Stomach (tissue), 9 donors: ENCODE data around the gene MYO9A. TPM values are rescaled to one million over a fixed set of nuclear protein-coding genes. Genes with fewer than 3 reads are reported as not detected.

Experiments used
- DNase-seq, 2 donors: peaks; one replicate each; pipeline versions ENCODE4 v3.0.0 to v3.0.0-alpha.2; 2013 to 2019
- H3K27ac ChIP-seq, 5 donors: fragments of 200-600 bp in 4 of 5; sonication (generic) in 4 of 5; one replicate each; pipeline ENCODE4 v1.5.1; 2013 to 2019; ENCODE audit warnings: mild to moderate bottlenecking in 1 of 5, moderate library complexity in 1 of 5
- H3K27me3 ChIP-seq, 3 donors: fragments of 200-600 bp; sonication (generic); one replicate each; pipeline ENCODE4 v1.5.1; 2017 to 2019; ENCODE audit warnings: mixed run types in 1 of 3
- H3K36me3 ChIP-seq, 4 donors: fragments of 200-600 bp; sonication (generic); 1 replicate in 3 of 4; 2 replicates in 1 of 4; pipeline ENCODE4 v1.5.1; 2016 to 2019
- H3K4me1 ChIP-seq, 4 donors: fragments of 200-600 bp; sonication (generic); one replicate each; pipeline ENCODE4 v1.5.1; 2016 to 2019
- H3K4me3 ChIP-seq, 4 donors: fragments of 200-600 bp; sonication (generic) in 3 of 4; one replicate each; pipeline ENCODE4 v1.5.1; 2016 to 2019; ENCODE audit warnings: mild to moderate bottlenecking in 1 of 4
- H3K9me3 ChIP-seq, 4 donors: fragments of 200-600 bp; sonication (generic); one replicate each; pipeline ENCODE4 v1.5.1; 2016 to 2019
- EP300 ChIP-seq: sonication (generic); formaldehyde crosslinking; IDR thresholded peaks from one replicate; pipeline ENCODE4 v1.6.1; 2017; ENCODE audit warnings: antibody characterized with exemption
- POLR2A ChIP-seq, 4 donors: fragments of 450-650 bp; IDR thresholded peaks; one replicate each; pipeline ENCODE4 v1.6.1; 2016; ENCODE audit warnings: antibody characterized with exemption in 4 of 4, control low read depth in 2 of 4, mild to moderate bottlenecking in 1 of 4, moderate library complexity in 1 of 4
- POLR2AphosphoS5 ChIP-seq, 3 donors: sonication (generic); formaldehyde crosslinking; IDR thresholded peaks; one replicate each; pipeline ENCODE4 v1.6.1; 2016; ENCODE audit warnings: antibody characterized with exemption in 3 of 3
- WGBS, 5 donors: extraction: QIAGEN DNeasy Blood & Tissue Kit in 3 of 5; methylation state at CpG; one replicate each; pipeline versions ENCODE4 v1.1.5 to v1.1.7; 2013 to 2018; 5-methylcytosine and 5-hydroxymethylcytosine counted together
- intact Hi-C: fragments of 100-400 bp; cut with DNase I; formaldehyde crosslinking; loops from one replicate; pipeline ENCODE4 v1.15.1; 2023; ENCODE audit warnings: low total_unique reads
- polyA plus RNA-seq, 3 donors: library from polyadenylated mRNA; stranded (reverse); fragments of 200-250 nt; gene quantifications; one replicate each; pipeline ENCODE4 v1.2.3, GENCODE V29; 2013
- total RNA-seq, 5 donors: library from RNA; depleted of rRNA; stranded (reverse); fragments of >200 nt; gene quantifications; one replicate each; pipeline versions ENCODE4 v1.1.0 to v1.2.3, GENCODE V29; 2014 to 2016
- TF ChIP-seq, protein P1 (sequence below), 7 experiments: fragments of 450-650 bp in 4 of 7; fragments of 200-600 bp in 3 of 7; sonication (generic) in 3 of 7; IDR thresholded peaks; one replicate each; pipeline ENCODE4 v1.5.1; 2016 to 2019; ENCODE audit warnings: antibody characterized with exemption in 7 of 7, control low read depth in 2 of 7, mild to moderate bottlenecking in 1 of 7
- donor health status: healthy with polysubstance abuse.
- donor health status: Bipolar disorder and iron deficiency.
- donor health status: healthy.

The MYO9A gene
- total and polyA plus RNA-seq, 8 donors: 2.2 to 120 (median 39.0) TPM

DNA sequence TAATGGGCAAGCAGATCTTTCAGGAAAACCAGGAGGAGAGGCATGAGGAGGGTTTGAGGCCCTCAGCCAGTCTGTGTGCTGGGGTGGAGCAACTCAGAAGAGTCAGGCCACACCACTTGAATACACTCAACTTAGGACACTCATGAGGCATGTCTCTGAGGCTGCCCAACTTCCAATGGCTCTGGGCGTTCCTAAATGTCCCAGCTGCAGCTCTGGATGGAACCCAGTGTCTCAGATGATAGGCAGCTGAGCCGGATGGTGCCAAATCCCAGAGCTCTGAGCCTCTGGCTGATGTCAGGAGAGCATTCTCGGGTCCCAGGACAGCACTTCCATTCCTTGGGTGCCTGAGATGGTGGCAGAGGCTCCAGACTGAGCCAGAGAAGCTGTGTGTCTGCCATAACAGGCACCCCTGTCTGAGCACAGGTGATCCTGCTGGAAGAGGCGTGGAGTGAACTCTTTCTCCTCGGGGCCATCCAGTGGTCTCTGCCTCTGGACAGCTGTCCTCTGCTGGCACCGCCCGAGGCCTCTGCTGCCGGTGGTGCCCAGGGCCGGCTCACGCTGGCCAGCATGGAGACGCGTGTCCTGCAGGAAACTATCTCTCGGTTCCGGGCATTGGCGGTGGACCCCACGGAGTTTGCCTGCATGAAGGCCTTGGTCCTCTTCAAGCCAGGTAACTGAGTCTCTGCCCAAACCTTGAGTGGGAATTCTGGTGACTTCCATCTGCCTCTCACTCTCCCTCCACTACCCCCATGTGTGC, 304.8 kb downstream of the MYO9A start:
- TF ChIP-seq POLR2A (IDR thresholded peaks at IDR 0.05): no peak
- TF ChIP-seq POLR2AphosphoS5 (IDR thresholded peaks at IDR 0.05): no peak
- TF ChIP-seq EP300: no peak
- TF ChIP-seq, protein P1, sequence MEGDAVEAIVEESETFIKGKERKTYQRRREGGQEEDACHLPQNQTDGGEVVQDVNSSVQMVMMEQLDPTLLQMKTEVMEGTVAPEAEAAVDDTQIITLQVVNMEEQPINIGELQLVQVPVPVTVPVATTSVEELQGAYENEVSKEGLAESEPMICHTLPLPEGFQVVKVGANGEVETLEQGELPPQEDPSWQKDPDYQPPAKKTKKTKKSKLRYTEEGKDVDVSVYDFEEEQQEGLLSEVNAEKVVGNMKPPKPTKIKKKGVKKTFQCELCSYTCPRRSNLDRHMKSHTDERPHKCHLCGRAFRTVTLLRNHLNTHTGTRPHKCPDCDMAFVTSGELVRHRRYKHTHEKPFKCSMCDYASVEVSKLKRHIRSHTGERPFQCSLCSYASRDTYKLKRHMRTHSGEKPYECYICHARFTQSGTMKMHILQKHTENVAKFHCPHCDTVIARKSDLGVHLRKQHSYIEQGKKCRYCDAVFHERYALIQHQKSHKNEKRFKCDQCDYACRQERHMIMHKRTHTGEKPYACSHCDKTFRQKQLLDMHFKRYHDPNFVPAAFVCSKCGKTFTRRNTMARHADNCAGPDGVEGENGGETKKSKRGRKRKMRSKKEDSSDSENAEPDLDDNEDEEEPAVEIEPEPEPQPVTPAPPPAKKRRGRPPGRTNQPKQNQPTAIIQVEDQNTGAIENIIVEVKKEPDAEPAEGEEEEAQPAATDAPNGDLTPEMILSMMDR (IDR thresholded peaks at IDR 0.05): no peak
- H3K27me3 ChIP-seq: no peaks in the 10 kb centered on the region
- 88 to 92% (median 91%) methylated on average over 15 to 16 of the region's 16 CpGs for WGBS, 5 donors
- H3K27ac ChIP-seq: no peak overlapping the region
- H3K4me3 ChIP-seq: no peak overlapping the region
- no peaks in the 10 kb centered on the region for H3K36me3 ChIP-seq
- no peaks in the 10 kb centered on the region for H3K9me3 ChIP-seq
- H3K4me1 ChIP-seq: no peaks in the 10 kb centered on the region
- intact Hi-C loops: no loop called here
- DNase-seq: no peak

DNA sequence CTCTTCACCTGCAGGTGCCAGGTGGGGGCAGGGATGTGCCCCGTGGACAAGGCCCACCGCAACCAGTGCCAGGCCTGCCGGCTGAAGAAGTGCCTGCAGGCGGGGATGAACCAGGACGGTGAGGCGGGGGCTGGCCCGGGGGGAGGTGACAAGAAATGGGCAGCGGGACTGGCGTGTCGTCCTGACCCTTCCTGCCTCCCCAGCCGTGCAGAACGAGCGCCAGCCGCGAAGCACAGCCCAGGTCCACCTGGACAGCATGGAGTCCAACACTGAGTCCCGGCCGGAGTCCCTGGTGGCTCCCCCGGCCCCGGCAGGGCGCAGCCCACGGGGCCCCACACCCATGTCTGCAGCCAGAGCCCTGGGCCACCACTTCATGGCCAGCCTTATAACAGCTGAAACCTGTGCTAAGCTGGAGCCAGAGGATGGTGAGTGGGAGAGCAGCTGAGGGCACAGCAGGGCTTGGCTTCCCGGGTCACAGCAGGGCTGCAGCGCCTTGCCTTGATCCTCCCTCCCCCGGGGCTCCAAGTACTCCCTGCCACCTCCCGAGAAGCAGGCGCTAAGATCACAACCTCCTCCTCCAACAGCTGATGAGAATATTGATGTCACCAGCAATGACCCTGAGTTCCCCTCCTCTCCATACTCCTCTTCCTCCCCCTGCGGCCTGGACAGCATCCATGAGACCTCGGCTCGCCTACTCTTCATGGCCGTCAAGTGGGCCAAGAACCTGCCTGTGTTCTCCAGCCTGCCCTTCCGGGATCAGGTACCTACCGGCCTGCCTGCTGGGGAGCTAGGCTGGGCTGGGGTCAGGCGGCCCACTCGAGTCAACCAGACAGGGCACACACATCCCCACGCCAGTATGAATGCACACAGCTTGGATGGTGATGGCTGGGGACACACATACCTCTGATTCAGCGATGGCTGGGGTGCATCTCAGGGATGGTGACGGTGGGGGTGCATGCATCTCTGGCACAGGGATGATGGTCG, 305.9 kb downstream of the MYO9A start:
- no peak for TF ChIP-seq POLR2A (IDR thresholded peaks at IDR 0.05)
- TF ChIP-seq EP300: no peak
- Histone ChIP-seq H3K9me3 (no peaks in the 10 kb centered on the region), H3K27ac (no peak overlapping the region), H3K36me3 (no peaks in the 10 kb centered on the region), H3K27me3 (no peaks in the 10 kb centered on the region), H3K4me3 (no peak overlapping the region), H3K4me1 (no peaks in the 10 kb centered on the region)
- intact Hi-C loops: no loop called here
- 89 to 94% (median 91%) methylated on average over 27 to 38 of the region's 38 CpGs for WGBS, 5 donors
- DNase-seq: no peak

DNA sequence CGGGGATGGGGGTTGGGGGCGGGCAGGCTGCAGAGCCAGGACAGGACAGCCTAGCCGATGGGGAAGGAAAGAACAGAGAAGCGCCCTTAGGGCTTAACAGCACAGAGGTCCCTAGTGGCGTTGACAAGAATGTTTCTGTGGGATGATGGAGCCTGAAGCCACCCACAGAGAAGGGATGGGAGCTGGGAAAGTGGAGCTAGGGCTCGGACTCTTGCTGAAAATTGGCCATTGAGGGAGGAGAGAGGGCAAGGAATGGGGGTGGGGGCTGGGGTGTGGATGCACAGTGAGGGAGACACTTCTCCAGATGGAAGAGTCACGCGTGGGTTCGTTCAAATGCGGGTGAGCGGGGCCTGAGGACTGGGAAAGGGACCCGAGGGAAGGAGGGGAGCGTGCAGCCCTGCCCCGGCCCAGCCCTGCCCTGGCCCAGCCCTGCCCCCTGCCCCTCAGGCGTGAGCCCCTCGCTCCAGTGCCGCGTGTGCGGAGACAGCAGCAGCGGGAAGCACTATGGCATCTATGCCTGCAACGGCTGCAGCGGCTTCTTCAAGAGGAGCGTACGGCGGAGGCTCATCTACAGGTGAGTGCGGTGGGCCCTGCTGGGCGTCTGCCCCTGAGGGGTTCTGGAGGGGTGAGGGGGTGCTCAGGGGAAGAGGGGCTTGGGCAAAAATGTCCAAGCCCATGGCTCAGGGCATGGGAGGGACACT, 306.8 kb downstream of the MYO9A start:
- Histone ChIP-seq H3K9me3 (no peaks in the 10 kb centered on the region), H3K4me1 (no peaks in the 10 kb centered on the region), H3K27ac (no peak overlapping the region), H3K27me3 (no peaks in the 10 kb centered on the region), H3K4me3 (no peak overlapping the region), H3K36me3 (no peaks in the 10 kb centered on the region)
- intact Hi-C loops: no loop called here
- 84 to 92% (median 88%) methylated on average over 26 to 27 of the region's 27 CpGs for WGBS, 5 donors
- DNase-seq: no peak
- TF ChIP-seq, protein P1 (IDR thresholded peaks at IDR 0.05): no peak
- TF ChIP-seq EP300: no peak
- no peak for TF ChIP-seq POLR2A (IDR thresholded peaks at IDR 0.05)
- TF ChIP-seq POLR2AphosphoS5 (IDR thresholded peaks at IDR 0.05): no peak

DNA sequence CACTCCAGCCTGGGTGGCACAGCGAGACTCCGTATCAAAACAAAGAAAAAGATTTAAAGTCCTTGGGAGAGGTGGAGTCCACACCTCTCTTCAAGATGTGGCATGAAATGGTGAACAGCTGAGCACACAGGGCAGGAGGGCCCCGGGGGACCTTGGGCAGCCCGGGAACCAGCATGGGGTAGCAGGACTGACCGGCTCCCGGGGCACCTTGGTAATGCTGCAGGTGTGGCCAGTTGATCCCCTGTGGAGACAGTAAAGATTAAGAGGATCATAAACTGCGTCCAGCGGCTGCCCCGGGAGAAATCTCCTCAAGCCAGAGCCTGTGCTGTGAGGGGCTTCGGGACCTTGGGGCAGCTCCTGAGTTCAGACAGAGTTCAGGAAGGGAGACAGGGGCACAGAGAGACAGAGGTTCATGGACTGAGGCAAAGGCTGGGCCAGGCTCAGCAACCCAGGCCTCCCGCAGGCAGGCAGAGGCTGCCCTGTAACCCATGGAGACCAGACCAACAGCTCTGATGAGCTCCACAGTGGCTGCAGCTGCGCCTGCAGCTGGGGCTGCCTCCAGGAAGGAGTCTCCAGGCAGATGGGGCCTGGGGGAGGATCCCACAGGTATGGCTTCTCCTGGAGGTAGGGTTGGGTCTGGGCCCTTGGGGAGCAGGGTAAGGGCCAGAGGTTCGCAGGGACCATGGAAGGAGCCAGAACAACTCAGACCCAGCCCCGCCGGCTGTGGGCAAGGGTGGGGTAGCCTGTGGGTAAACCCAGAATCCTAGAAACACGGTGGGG, 307.5 kb downstream of the MYO9A start, which contains the start of gene NR2E3:
TSS of gene NR2E3 (plus strand) at position 299 of the 780 bp plus-strand sequence. CDS start at position 489, 190 bp downstream.
- TF ChIP-seq POLR2AphosphoS5 (IDR thresholded peaks at IDR 0.05) (no peak), EP300 (no peak), POLR2A (IDR thresholded peaks at IDR 0.05) (no peak)
- TF ChIP-seq, protein P1 (IDR thresholded peaks at IDR 0.05): no peak
- no peaks in the 10 kb centered on the region for H3K4me1 ChIP-seq
- WGBS, 5 donors: 77 to 87% (median 82%) methylated on average over 12 to 16 of the region's 16 CpGs
- intact Hi-C loops: no loop called here
- H3K4me3 ChIP-seq: no peak within 1 kb of the TSS
- DNase-seq: no peak
- no peaks in the 10 kb centered on the region for H3K36me3 ChIP-seq
- H3K9me3 ChIP-seq: no peaks in the 10 kb centered on the region
- H3K27me3 ChIP-seq: no peaks in the 10 kb centered on the region
- H3K27ac ChIP-seq: no peak within 1 kb of the TSS
